ENCODE measurements around the gene ANKRD33. TPM values are rescaled to one million over a fixed set of nuclear protein-coding genes. Genes with fewer than 3 reads are reported as not detected.

Gene ANKRD33
- total RNA-seq, 1 donor from 2014 or later: not detected

DNA sequence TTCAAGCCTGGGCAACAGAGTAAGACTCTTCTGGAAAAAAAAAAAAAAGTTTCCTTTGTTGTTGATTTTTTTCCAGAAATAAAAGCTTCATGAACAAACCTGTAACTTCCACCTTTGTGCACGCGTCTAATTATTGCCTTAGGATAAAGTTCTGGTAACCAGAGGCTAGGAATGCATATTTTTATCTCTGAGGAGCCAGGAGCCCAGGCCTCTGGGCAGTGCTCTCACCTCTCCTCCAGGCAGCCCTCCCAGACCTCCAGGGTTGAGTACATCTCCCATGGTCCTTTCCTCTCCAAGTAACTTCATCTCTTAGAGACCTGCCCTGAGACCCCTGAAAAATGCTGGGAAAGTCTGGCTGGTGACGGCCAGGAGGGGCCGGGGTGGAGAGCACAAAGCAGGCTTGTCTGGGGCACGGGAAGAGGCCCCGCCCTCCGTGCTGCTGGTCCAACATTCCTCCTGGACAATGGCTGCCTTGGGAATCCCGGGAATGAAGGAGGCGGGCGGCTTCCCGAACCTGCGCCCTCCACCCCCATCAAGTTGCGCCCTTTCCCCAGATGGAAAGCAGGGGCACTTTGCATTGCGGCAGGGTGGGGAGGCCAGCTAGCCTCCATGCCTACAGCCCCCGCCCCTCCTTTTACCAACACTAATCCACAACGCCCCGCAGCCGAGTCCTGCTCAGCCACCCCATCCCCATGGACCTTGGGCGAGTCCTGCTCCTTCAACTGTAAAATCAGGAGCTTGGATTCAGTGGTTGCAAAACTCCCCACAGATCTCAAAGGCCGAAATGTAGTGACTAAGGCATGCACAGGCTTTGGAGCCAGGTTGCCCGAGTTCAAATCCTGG is 32.1 kb upstream of the ANKRD33 start:
- ATAC-seq: peak; percentile 34

DNA sequence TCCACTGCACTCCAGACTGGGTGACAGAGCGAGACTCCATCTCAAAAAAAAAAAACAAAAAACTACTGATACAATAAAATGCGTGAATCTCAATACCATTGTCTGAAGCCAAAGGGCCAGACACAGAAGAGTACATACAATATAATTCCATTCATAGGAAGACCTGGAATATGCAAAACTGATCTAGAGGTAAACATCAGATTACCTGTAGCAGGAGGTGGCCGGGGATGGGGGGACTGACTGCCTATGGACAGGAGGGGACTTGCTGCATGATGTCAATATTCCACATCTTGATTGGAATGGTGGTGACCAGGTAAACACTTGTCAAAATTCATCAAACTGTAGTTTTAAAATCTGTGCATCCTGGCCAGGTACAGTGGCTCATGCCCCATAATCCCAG is 26.9 kb upstream of the ANKRD33 start:
- DNase-seq (ENCODE audit: missing footprints): no peak
- no peak for ATAC-seq
- intact Hi-C loops (cut with DNase I): no loop called here

More for the DNA sequence above, 32.1 kb upstream of the ANKRD33 start:
- DNase-seq (ENCODE audit: missing footprints): no peak
- intact Hi-C loops (cut with DNase I): no loop called here

DNA sequence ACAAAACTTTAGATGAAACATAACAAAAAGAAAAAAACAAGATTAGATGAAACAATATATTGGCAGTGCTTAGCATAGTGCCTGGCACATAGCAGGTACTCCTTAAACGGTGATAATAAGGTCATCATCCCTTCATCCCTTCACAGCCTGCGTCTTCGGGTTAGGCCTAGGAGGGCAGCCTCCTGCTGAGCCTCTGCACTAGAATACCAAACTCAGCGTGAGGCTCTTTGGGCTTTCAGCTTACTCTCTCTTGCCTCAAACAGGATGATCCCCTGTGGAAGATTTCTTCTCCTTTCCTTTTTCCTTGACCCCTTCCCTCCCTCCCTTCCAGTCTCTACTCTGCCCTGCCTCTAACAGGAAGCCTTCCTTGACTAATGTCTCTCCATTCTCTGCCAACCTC is 25.0 kb upstream of the ANKRD33 start:
- intact Hi-C loops (cut with DNase I): no loop called here
- DNase-seq (ENCODE audit: missing footprints): no peak
- ATAC-seq: no peak

DNA sequence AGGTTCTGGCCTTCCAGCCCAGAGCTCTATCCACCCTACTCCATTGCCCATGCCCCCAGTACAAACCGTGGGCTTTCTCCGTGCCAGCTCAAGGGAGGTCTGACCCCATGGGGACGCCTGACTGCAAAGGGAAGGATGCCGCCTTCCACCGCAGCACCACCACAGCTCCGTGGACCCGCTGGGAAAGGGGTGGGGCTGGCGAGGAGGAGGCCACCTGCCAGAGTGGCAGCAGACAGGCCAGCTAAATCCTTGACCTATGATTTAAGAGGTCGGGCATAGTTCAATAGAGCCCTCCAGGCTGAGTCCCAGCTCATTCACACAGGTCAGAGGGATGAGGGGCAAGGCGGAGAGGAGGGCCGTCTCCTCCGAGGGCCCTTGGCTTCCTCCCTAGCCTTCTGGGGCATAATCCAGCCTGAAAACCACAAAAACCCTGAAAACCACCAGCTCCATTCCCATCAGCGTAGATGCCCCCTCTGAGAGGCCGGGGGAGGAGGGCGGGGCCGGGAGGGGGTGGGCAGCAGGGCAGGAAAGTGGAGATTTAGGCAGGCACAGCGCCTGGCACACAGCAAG is 24.5 kb upstream of the ANKRD33 start:
- intact Hi-C loops (cut with DNase I): no loop called here
- ATAC-seq: no peak
- DNase-seq (ENCODE audit: missing footprints): no peak

DNA sequence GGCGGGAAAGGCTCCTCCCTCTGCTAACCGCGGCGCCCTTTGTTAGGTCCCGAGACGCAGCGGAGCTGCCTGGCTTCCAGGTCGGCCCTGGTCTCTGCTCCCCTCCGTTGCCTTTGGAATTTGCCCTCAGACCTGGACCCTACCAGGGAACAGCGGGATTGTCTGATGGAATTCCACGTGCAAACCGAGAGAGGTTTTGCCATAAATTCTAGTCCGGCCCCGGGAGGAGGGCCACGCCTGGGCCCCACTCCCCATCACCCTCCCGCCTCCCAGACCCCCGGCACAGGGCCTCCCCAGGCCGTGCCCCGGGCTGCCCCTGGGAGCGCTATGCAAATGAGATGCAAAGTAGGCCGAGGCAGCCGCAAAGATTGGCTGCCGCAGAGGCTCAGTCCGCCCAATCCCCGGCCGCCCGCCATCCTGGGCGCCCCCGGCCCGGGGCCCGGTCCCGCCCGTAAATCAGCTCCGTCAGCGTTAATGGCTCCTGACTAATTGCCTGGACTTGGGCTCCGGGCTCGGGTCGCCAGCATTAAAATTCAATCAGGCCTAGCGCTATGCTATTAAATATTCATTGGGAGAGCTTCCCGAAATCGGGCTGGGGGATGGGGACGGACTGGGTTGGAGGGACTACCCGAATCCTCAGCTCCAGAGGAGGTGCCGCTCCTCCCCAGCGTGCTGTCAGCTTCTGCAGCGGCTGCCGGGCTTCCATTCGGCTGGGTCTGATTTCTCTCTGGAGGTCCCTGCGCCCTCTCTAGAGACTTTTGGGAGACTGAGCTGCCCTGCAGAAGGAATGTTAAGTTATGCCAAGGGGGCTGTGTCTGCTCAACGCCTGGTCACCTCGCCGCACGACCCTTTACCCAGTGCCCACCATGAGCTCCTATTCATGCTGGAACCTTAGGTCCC is 23.7 kb upstream of the ANKRD33 start:
- ATAC-seq (peak; percentile 47), DNase-seq (ENCODE audit: missing footprints) (no peak)
- intact Hi-C loops (cut with DNase I): no loop called here

DNA sequence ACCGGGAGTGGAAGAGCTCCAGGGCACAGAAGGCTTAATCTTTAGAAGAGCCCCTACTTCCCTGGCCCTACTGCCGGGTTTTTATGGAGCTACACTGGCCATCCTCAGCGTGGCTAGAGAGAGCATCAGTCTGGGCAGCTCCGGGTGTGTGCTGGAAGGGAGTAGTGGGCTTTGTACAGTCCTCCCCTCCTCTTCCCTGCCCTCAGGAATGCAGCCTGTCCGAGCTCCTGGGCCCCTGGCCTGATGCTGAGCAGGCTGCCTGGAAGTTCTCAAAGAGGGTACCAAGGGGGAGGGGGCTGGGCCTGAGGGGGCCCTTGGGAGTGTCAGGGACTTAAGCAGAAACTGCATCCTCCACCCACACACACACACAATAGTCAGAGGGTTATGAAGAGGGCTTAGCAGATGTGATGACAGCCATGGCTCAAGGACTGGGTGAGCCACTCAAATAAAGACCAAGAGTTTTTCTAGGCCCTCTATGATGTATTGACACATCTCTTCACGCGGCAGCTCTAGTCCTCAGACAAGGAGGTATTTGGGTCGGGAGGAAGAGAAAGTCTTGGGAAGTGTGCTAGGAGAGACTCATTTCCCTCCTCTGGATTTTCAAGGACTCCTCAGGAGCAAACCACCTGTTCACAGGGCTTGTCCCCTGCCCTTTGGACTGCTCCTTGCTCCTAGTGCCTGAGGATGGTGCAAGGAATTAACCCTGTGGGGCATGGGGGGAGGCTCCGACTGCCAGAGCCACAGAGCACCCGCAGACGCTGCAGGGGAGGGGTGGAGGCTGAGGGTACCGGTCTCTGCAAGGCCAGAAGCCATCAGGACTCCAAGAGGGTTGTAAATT is 22.9 kb upstream of the ANKRD33 start:
- no peak for DNase-seq (ENCODE audit: missing footprints)
- ATAC-seq: no peak
- intact Hi-C loops (cut with DNase I): no loop called here

DNA sequence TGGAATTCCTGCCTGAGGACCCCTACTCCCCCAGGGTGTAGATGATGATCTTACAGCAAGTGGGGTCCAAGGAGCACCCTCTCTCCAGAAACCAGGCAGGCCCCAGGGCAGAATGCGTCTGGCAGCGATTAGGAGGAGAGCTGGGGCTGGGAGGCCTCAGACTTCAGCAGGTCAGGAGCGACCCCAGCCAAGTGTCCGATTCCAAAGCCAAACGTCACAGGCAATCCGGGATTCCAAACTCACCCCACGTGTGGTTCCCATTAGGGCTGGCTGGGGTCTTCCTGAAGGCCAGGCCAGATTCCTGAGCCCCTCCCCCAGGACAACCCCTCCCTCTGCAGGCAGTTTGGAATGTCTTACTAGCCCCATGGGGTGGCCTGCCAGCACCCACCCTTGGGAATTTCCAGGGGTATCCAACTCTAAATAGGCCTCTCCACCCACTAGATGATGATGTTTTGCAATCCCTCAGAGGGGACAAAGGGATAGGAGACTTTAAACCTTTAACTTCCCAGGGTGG is 22.1 kb upstream of the ANKRD33 start:
- DNase-seq (ENCODE audit: missing footprints) (no peak), ATAC-seq (no peak)
- intact Hi-C loops (cut with DNase I): no loop called here

DNA sequence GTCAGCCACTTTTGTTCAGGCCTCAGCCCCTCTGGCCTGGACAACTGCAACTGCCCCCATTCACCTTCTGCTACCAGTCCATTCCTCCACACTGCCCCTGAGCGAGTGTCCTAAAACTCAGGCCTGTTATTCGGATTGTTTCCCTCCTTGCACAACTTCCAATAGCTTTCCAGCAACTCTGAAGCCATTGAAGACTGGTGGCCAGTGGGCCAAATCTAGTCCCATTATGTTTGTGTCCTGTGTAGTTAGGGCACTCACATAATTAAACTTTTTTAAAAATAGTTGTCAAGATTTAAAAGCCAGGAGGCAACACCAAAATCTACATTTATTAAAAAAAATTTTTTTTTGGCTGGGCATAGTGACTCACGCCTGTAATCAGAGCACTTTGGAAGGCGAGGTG is 21.6 kb upstream of the ANKRD33 start:
- DNase-seq (ENCODE audit: missing footprints): no peak
- ATAC-seq: no peak
- intact Hi-C loops (cut with DNase I): no loop called here

DNA sequence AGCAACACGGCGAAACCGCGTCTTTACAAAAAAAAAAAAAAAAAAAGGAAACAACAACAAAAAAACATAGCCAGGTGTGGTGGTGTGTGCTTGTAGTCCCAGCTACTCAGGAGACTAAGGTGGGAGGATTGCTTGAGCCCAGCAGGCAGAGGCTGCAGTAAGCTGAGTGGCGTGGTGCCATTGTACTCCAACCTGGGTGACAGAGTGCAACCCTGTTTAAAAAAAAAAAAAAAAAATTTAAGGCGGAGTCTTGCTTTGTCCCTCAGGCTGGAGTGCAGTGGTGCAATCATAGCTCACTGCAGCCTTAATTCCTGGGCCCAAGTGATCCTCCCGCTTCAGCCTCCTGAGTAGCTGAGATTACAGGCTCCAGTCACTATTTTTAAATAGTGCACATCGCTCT is 21.1 kb upstream of the ANKRD33 start:
- ATAC-seq (no peak), DNase-seq (ENCODE audit: missing footprints) (no peak)
- intact Hi-C loops (cut with DNase I): no loop called here

DNA sequence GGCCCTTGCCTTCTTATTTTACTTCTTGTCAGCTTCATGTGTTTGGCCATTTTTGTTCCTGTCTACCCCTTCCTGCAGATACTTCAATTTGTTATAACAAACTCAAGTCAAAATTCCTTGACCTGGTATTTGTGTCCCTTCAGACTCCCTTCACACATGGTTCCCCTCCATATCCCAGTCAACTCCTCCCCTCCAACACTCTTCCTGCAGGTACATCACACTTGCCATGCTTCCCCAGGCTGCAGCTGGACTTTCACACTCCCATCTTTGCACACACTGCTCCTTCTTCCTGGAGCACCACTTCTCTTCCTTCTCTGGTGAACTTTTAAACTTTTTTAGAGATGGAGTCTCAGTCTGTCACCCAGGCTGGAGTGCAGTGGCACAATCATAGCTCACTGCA is 20.5 kb upstream of the ANKRD33 start:
- no peak for DNase-seq (ENCODE audit: missing footprints)
- ATAC-seq: no peak
- intact Hi-C loops (cut with DNase I): no loop called here

DNA sequence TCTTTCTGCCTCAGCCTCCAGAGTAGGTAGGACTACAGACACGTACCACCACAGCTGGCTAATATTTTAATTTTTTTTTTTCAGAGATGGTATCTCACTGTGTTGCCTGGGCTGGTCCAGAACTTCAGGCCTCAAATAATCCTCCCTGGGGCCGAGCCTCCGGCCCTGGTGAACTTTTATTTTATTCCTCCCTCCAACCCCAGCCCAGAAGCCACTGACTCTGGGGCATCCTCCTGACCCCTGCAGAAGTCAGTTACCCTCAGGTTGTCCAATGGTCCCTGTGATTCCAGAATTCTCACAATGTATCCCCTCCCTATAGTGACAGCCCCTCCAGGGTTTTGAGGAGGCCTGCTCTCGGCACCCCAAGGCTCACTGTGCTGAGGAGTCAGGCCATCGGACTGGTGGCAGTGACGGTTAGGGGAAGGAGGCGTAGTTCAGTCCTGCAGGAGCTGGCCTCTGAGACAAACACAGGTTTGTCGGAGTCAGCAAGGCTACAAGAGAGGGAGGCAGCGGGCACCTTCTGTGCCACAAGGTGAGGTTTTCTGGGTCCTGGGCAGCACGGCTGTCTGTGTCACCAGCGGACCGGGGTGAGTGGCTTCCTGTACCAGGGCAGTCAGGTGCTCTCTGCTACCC is 20.0 kb upstream of the ANKRD33 start:
- intact Hi-C loops (cut with DNase I): no loop called here
- ATAC-seq (no peak), DNase-seq (ENCODE audit: missing footprints) (no peak)

DNA sequence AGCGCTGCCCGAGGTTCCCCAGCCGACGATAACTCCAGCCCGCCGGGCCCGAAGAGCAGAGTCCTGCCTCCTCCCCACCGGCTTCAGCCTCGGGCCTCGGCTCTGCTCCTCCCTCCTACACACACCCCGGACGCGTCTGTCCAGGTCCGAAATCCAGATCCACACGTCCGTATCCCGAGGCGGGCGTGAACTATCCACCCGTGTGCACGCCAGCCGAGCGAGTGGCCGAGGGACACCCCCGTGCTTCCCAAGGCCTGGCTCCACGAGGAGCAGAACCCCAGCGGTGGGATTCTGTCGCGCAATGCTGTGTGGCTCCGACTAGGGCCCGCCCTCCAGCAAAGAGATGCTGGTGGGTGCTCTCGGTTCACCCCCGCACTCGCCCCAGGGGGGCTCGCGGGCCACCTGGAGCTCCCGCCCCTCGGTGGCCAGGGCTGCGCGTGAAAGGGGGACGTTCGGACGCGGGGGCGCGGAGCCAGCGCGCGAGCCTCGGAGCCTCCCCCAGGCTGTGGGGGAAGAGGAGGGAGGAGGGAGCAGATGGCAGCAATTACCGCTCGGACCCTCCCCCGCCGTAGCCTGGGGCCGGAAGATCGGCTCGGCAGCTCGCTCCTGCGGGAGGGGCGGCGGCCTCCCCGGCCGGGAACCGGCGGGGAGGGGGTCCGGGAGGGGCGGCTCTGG is 18.9 kb upstream of the ANKRD33 start:
- DNase-seq (ENCODE audit: missing footprints): no peak
- peak; percentile 17 for ATAC-seq
- intact Hi-C loops (cut with DNase I): no loop called here

DNA sequence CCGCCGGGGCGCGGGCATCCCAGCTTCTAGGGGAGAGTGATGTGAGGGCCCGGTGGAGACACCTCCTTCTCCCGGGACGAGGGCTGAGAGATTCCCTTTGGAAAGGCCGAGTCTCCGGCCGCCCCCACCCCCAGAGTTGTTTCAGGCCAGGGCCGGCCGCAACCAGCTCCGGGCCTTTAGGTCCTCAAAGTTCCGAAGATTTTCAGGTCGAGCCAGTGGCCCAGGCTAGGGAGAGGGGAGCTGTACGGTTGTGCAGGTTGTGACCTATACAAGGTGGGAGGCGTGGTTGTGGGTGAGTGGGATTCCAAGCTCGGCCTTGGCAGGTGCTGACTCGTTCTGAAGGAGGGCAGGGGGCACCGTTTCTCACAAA is 18.4 kb upstream of the ANKRD33 start:
- intact Hi-C loops (cut with DNase I): no loop called here
- no peak for DNase-seq (ENCODE audit: missing footprints)
- peak; percentile 12 for ATAC-seq

DNA sequence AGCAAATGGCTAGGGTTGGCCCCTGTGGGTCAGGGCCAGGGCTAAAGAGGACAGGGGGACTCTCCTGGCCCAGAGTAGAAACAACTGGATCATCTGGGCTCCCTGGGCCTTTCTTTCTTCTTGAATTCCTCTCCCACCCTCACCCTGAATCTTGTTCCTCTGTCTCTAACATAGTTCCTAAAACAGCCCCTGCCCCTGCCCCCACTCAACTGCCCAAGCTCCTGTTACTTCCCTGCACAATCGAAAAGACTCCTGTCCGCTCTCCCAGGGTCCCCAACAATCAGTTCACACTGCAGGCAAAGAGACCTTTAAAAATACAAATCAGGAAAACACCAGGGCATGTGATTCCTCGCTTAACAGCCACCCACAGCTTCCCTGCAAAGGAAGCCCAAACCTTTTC is 18.0 kb upstream of the ANKRD33 start:
- ATAC-seq (no peak), DNase-seq (ENCODE audit: missing footprints) (no peak)
- intact Hi-C loops (cut with DNase I): no loop called here

DNA sequence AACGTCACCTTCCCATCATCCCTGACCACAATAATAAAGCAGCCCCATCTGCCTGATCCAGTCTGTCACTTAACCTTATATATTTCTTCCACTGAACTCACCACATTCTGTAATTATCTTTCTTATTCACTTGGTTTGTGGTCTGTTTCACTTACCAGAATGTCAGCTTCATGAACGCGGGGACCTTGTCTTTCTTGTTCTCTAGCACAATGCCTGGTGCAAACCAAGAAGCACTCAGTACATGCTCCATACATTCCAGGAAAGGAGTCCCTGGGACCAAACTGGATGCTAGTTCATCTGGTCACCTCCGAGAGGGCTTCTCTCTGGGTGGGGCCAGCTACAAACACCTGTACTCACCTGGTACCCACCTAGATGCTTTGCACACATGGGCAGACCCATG is 17.4 kb upstream of the ANKRD33 start:
- ATAC-seq: no peak
- intact Hi-C loops (cut with DNase I): no loop called here
- no peak for DNase-seq (ENCODE audit: missing footprints)

DNA sequence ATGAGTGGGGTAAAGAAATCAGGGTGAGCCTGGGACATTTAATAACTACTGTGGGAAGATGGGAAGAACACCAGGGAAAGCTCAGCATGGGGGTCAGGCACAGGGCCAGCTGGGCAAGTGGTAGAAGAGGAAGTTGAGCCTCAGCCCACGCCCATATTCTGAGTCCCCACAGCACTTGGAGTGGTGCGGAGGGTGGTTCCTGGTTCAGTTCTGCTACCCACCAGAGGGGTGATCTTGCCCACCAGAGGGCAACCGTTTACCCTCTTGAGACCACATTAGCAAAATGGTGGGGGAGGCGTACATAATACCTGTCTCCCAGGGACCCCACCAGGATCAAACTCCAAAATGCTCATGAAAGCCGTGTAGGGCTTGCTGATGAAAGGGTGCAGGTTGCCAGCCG is 16.8 kb upstream of the ANKRD33 start:
- DNase-seq (ENCODE audit: missing footprints): peak; percentile 85
- intact Hi-C loops (cut with DNase I): no loop called here
- peak; percentile 50 for ATAC-seq

DNA sequence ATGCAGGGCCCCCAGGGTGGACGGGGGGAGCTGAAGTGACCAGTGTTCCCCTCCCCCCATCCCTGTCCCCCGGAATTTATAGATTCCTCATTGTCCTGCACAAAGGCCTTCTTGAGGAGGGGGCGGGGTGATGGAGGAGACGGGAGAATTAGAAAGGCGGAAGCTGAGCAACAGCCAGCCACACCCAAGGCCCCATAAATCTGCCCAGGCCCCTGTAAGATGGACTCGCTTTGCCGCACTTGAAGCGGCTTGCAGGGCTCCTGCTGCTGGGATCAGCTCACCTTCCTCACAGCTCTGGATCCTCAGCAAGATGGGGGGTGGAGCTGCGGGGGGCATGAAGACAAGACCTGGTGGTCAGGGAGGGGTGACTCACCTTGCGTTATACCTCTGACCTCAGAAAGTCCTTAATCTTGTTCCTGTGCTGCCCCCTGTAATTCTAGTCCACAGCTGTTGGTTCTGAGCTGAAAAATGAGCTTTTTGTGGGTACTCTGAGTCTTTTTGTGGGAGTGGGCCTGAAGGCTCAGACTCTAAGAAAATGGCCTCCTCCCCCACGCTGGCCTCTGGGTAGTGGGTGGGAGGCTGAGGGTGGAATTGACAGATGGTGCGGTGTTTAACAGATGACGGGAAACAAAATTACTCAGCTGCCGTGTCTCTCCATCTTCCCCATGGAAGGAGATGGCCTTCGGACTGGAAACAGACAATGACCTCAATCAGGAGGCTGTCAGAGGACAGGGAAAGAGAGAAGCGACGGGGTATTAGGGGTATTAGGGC is 15.8 kb upstream of the ANKRD33 start:
- DNase-seq (ENCODE audit: missing footprints): no peak
- intact Hi-C loops (cut with DNase I): no loop called here
- ATAC-seq: no peak

Measured in Right ventricle myocardium inferior (tissue), 1 donor.